HG02763 (cell line): ENCODE data around the gene TTC7B.

ENCODE experiments used
- ATAC-seq: cut with Tn5 transposase; IDR thresholded peaks from one replicate; pipeline ENCODE4 v1.9.1; 2021; ENCODE audit warnings: mild to moderate bottlenecking, moderate library complexity; ENCODE audit not compliant: unreplicated experiment

TTC7B gene

DNA sequence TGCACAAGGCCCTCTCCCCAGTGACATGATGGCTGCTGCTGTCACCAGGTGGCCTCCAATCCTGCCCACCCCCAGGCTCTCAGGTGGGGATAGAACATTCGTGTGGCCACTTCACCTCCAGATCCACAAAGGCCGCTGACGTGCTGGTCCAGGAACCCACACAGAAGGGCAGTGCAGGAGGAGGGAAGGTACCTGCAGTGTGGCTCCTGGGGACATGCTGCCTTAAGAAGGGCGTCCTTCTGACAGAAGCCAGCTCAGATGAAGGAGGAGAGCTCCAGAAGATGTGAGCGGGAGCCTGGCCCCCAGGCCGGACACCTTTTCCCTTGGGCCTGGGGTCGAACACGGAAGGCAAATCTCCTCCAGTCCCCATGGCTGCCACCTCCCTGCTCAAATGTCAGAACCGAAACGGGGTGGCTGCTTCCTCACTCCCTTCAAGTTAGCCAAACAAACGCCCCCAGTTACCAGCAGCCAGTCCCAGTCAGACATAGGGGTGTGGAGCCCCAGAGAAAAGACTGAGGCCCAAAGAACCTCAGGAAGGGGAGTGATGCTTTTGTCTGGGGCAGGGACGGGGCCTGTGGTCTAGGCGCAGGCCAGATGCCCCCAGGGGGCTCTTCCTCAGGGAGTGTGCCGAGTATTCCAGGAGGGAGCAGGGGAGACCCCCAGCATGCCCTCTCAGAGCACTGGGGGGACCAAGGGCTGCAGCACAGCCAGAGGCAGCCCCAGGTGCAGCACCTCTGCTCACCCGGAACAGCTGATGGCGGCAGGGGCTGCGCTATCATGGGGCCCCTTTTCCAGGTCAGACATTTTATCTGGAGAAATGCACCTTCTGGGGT is 263.5 kb downstream of the TTC7B start:
- ATAC-seq: no peak

DNA sequence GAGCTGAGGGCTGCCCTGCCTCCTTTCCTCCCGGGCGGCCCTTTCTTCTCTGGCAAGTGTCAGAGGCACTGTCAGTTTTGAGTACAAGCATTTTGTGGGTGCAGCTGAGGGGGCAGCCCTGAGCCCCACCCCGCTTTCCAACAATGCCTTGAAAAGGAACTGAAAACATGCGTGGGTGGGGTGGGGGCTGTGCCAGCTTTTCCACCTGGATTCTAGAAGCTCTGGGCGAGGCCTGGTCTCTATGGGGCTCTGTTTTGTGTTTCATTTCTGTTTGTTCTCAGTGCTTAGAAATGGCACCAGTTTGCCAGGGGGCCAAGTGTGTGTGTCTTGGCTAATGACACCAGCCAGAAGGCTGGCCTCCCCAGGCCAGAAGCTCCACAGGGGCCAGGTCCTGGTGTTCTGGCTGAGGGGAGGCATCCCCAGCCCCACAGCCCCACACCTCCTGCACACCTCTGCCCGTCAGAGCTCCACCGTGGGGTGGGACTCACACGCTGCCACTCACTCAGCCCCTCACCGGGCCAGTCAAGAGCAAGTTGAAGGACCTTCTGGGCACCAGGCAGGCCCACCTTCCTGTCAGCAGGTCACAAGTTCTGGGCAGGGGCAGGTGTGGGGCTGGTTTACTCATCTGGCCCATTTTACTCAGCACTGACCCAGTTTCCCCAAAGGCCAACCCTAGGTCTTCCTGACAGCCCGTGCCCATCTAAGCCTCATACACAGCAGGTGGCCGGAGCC is 264.3 kb downstream of the TTC7B start:
- no peak for ATAC-seq

DNA sequence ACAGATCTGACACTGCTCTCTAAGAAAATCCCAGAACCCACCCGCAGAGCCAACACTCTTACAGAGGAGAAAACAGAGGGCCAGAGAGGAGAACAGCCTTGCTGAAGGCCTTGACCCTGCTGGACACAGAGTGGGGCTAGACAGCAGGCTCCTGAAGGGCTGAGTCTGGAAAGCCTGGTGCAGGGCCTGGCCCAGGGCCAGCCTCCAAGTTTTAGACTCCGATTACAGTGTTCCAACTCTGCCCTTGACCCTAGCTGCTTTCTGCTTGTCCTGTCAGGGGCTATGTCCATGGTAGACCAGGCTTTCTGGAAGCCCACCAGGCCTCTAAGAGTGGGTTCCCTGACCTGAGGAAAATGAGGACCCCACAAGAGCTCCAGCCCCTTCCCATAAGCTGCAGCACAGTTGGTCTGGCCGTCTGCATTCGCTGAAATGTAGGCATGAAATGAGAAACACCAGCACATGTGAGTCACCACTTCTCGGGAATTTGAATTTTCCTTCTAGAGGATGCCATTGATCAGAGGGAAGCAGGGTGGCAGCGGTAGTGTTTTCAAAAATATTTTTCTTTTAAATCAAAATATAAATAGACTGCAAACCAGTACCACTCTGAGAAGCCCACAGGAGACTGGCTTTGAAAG is 265.0 kb downstream of the TTC7B start:
- ATAC-seq: no peak

DNA sequence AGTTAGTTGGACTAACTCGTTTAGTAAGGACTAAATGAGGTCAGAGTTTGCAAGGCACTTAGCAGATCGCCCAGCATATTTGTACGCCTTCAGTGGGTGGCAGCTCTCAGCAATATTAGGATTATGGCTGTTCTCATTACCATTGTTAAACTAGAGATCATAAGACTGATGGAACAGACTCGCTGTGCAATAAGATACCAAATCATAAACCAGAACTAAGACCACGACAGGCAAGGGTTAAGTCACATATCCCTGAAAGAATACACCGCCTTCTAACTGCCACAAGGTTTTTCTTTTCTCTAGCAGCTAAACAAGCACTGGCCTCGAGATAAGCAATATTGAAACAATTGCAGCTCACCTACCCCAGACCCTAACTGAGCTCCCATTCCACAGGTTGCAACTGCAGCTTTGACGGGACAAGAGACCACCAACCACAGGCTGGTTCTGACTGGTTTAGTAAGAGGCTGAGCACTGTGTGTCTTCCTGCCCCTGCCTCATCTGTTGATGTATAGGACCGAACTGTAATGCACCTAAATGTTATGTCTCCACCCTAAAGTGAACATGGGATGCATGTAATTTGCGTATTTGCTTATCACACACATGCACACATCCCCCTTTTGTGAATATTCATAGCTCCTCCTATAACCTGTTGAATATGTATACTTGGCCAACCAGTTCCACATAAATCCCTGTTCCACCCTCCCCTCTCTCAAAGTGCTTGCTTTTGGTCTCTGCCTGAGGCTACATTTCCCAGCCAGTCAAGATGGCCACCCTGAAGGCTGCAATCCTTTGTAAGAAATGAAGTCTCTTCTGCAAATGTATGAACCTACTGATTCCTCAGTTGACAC is 266.2 kb downstream of the TTC7B start:
- no peak for ATAC-seq

DNA sequence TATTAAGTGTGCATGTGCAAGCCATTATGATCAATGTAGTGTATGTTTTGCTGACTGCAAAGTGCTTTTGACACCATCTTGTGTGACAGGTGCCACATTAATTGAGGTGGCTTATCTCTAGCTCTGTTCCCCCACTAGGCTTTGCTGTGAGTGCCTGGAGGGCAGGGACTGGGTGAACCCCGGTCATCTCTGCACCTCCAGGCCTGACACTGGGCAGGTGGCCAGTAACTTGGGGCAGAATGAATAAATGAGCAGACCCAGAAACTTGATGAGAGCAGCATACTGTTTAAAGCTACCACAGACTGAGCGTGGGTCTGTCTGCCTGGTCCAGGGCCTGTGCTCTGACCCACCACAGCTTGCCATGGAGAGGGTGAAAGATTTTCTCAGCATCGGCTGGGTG is 267.8 kb downstream of the TTC7B start:
- ATAC-seq: no peak

DNA sequence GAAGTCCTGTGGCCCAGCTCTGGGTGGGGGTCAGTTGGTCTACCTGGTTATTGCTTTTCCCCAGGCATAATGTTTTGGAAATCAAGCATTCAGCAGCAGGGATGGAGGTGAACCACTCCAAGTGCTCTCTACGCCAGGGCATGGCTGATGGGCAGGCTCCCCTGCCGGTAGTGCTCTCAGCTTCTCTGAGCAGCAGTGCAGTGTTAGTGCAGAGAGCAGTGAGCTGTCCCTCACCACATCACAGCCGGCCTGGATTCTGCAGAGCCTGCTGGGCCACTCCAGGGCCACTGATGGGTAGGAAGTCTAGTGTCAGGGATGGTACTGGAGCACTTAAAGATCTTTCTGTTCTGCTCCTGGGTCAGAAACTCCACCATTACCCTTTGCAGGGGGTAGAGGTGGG is 268.3 kb downstream of the TTC7B start:
- no peak for ATAC-seq

DNA sequence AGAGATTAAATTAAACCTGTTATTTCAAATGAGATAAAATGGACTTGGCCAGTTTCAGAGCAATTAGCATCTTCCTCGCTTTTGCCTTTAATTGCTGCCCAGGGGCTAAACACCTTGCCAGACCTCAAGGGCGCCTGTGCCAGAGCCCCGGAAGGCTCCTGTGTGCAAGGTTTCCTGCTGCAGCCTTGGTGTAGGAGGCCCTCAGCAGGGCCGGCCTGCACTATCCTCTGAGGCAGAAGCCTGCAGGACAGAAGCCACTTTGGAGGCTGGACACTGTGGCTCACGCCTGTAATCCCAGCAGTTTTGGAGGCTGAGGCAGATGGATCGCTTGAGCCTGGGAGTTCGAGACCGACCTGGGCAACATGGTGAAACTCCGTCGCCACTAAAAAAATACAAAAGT is 269.0 kb downstream of the TTC7B start:
- no peak for ATAC-seq

DNA sequence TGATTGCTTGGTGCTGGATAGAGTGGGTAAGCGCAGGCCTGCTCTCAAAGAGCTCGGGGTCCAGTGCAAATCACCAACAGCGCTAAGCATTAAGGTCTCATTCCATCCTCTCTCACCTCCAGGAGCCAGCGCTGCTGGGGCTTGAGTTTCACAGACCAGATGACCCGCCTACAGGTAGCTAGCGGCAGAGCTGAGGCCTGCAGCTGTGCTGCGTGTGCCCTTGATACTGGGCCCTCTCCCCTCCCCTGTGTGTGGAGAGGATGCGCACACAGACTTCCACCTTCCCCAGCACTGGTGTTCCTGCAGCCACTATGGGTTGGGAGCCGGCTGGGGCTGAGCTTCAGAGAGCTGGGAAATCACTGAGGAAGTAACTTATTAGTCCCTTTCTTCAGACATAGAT is 269.5 kb downstream of the TTC7B start:
- ATAC-seq: no peak

DNA sequence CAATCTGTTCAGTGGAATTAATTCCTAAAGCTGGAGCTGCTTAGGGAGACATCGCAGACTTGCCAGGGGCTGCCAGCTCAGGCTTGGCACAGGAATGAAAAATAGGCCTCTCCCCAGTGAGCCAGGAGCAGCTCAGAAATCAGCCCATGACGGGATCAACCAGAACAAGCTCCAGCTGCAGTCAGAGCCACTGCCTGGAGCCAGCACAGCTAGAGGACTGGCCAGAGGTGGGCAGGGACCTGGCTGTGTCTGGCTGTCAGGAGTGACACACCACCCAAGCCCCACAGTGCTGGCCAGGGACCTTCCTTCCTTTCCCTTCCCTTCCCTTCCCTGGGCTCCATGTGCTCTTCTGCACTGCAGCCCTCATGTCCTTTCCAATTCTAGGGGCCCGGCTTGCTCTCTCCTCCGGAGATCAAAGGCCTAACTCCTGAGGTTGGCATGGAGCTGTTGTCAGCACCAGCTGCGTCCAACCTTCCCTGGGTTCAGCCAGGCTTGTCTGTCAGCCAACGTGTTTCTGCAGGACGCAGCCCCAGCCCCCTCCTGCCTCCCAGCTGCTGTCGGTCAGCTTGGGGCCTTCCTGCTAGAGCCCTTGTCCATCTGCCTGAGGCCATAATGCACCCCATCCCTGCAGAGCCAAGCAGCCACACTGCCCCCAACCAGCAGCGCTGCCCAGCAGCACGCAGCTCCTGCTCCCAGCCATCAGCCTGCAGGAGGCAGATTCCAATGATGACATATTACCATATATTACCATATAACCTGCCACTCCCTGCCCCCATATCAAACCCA is 270.1 kb downstream of the TTC7B start:
- no peak for ATAC-seq

DNA sequence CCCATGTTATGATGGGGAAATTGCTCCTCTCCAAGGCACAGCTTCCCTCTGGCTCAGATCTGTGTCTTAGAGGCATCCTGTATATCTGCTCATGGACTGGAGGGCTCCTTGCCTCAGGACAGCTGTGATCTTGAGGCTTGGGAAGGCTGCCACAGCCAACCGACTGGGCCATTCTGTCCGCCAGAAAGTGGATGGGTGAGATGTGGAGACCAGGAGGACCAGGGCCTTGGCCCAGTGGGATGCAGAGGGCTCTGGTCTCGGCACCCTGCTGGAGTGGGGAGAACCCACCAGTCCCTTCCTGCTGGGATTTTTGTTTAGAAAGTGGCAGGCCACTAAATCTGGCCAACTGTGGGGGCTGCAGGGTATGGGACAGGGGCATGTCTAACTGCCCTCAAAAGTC is 270.8 kb downstream of the TTC7B start:
- no peak for ATAC-seq

DNA sequence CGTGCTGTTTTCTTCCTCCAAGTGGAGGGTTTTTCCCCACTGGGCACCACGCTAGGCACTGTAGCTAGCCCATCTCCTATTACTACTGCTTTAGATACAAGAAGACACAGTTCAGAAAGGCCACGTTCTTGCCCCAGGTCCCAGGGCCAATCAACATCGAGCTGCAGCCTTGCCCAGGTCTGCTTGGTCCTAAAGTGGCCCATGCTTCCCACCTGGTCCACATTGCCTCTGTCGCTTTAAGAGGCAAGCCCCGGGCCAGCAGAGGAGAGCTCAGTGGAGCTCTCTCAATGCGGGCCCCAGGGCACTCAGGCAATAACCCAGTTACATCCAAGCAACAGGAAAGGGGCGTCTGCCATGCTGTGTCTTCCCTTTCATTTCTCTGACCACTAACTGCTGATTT is 271.3 kb downstream of the TTC7B start:
- ATAC-seq: no peak

DNA sequence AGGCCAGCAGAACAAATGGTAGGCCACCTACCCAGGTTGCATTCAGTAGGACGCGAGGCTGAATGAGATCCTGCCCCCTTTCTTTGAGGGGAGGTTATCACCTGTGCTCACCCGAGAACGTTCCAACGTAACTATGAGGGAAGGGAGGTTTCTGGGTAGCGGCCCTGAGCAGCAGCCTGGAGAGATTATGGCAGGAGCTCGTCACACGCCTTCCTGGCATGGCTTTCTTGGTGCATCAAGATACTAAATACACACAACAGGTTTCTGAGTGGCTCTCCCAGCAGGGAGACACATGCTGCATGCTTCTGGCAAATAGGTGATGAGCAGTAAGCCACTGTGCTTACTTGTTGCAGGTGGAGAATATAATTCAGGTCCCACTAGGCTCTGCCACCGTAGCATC is 271.7 kb downstream of the TTC7B start:
- ATAC-seq: no peak

DNA sequence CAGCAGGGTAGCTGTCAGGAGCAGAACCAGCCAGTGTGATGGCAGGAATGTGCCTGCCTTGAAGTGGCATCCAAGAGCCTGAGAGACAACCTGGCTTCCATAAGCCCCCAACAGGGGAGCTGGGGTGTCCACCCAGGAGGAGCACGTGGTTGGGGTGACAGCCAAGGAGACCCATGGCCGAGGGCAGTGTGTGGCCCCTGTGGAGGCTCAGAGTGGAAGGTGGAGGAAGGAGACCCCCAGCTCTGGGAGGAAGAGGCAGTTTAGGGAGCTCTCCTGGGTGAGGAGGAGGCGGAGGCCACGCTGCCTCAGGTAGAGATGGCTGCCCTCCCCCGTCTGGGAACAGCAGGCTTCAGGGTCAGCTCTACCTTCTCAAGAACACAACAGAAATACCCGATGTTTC is 272.4 kb downstream of the TTC7B start:
- ATAC-seq: no peak

DNA sequence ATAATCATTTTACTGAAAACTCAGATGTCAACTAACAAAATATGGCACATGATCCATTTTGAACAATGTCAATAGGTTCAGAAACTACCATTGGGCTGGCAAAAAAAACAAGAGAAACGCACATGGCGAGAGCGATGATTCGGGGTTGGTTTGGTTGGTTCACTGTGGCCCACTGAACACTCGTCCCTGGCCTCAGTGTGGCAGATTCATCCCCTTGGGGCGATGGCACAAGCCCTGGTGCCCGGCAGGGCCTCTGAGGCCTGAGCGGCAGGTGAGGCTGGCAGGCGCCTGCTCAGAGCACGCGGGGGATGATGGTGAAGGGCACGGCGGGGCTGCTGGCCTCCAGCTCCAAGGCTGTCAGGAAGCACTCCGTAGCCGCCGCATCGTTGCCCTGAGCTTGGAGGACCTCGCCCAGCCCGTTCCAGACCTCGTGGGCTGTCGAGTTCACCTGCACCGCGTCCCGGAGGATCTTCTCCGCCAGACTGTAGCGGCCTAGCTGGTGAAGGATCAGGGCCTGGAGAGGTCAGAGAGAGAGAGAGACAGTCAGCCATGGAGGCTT is 275.1 kb downstream of the TTC7B start:
- no peak for ATAC-seq

DNA sequence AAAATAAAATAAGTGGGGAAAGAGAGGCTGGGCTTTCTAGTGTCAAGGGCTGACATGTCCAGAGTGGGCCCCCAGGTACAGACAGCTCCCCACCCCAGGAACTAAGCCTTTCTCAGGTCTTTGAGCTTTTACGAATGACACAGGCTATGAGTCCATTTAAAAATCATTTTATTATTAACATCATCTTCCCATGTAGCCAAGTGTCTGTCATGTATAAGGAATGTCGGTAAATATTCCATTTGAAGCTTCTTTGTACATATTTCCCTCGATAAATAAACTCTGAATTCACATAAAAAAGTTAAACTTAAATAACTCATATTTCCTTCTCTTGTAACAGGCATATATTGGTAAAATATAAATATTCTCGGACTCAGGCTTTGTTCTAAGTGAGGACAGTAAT is 275.8 kb downstream of the TTC7B start:
- no peak for ATAC-seq

DNA sequence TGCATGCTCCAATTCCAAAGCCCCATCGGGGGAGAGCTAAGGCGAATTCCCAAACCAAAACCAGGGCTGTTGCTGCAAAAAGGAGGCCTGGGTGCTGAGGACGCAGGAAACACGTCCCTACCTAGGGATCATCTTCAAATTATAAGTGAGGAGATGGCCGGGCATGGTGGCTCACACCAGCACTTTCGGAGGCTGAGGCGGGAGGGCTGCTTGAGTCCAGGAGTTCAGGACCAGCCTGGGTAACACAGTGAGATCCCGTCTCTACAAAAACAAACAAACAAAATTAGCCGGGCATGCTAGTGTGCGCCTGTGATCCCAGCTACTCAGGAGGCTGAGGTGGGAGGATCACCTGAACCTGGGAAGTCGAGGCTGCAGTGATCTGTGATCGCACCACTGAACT is 276.2 kb downstream of the TTC7B start:
- no peak for ATAC-seq

DNA sequence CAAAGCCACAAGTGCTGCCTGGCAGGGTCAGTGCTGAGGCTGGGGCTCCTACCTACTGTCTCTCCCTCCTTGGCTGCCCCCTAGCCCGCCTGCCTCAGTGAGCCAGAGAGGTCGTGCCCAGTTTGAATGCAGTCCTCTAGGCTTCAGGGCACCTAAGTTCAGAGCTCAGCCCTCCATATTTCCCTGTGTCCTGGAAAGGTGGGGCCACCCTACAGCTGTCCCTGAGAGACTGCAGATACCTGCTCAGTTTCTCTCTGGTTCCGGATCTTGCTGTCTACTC is 276.8 kb downstream of the TTC7B start:
- ATAC-seq: no peak

DNA sequence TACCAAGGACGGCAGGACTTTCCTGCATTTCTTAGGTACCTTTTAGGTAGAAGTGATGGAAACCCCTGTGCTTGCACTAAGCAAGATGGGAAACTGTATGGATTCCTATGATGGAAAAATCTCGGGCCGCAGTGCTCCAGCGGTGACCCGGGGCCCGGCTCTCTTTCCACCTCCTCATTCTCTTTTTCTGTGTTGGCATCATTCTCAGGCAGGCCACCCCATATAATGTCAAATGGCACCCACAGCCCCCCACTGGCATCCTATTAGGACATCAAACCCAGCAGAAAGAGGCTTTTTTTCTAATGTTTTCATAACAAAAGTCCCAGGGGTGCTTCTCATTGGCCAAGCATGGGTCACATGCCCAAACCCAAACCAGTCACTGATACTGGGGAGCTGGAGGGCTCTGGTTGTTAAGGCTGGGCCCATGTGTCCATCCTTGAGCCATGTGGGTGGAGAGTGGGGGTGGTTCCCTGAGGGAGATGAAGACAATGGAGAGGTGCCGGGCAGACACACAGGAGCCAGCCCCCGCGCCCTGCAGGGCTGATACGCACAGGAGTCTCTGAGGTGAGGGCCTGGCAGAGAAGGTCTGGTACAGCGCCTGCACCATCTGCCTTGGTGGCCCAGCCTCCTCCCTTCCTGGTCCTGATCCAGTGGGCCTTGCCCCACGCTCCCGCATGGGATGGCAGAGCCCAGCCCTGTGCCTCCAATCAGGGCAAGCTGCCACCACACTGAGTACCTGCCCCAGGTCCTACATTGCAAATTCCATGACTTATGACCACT is 277.3 kb downstream of the TTC7B start:
- no peak for ATAC-seq

DNA sequence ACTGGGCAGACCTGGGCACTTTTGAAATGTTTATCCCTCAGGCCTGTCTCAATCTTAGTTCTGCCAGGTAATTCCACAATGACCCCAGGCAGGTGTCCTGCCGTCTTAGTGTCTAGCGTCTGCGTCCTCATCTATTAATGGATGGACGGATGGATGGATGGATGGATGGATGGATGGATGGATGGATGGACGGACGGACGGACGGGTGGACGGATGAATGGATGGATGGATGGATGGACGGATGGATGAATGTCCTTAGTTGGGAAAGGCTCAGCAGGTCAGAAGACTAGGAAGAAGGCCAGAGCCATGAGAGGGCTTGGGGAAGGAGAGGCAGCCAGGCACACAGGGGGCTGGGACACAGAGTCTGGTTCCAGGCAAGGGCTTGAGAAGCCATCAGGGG is 278.1 kb downstream of the TTC7B start:
- no peak for ATAC-seq
